Vagina (tissue), 2 donors: ENCODE data around the gene TULP4. TPM values are rescaled to one million over a fixed set of nuclear protein-coding genes. Genes with fewer than 3 reads are reported as not detected.
"Not testable (repeated sequence)": the region's sequence is repeated elsewhere in the genome, so short reads cannot be mapped to it uniquely, and the experiment has no call there.

ENCODE experiments used
- DNase-seq, 2 donors: peaks; one replicate each; pipeline ENCODE4 v3.0.0-alpha.2; 2017; ENCODE audit errors: extremely low spot score in 2 of 2
- H3K27ac ChIP-seq: fragments of 200-600 bp; sonication (generic); one replicate; pipeline ENCODE4 v1.5.1; 2019
- H3K27me3 ChIP-seq: fragments of 200-600 bp; sonication (generic); one replicate; pipeline ENCODE4 v1.5.1; 2019
- H3K36me3 ChIP-seq, 2 donors: fragments of 200-600 bp; sonication (generic); one replicate each; pipeline ENCODE4 v1.5.1; 2017 to 2019
- H3K4me1 ChIP-seq: fragments of 200-600 bp; sonication (generic); one replicate; pipeline ENCODE4 v1.5.1; 2019
- H3K4me3 ChIP-seq, 2 donors: fragments of 200-600 bp; sonication (generic); 1 replicate in 1 of 2; 2 replicates in 1 of 2; pipeline ENCODE4 v1.5.1; 2016 to 2019
- H3K9me3 ChIP-seq: fragments of 200-600 bp; sonication (generic); one replicate; pipeline ENCODE4 v1.5.1; 2019
- CTCF ChIP-seq, 3 experiments: fragments of 450-650 bp in 2 of 3; fragments of 200-600 bp in 1 of 3; sonication (generic) in 1 of 3; IDR thresholded peaks; one replicate each; pipeline ENCODE4 v1.5.1; 2017 to 2019; ENCODE audit warnings: antibody characterized with exemption in 3 of 3, mild to moderate bottlenecking in 2 of 3, moderate library complexity in 2 of 3
- POLR2A ChIP-seq, 2 donors: fragments of 450-650 bp; IDR thresholded peaks; one replicate each; pipeline ENCODE4 v1.6.1; 2017; ENCODE audit warnings: antibody characterized with exemption in 2 of 2, mild to moderate bottlenecking in 2 of 2, moderate library complexity in 2 of 2
- POLR2AphosphoS5 ChIP-seq, 2 donors: sonication (generic); formaldehyde crosslinking; IDR thresholded peaks; one replicate each; pipeline ENCODE4 v1.9.0; 2017; ENCODE audit warnings: antibody characterized with exemption in 2 of 2, mild to moderate bottlenecking in 2 of 2, low read depth in 1 of 2; ENCODE audit not compliant: insufficient read depth in 1 of 2
- intact Hi-C: fragments of 100-400 bp; cut with DNase I; formaldehyde crosslinking; loops from one replicate; pipeline ENCODE4 v1.15.1; 2023
- total RNA-seq: library from RNA; depleted of rRNA; stranded (reverse); fragments of >200 nt; gene quantifications from one replicate; pipeline ENCODE4 v1.2.3, GENCODE V29; 2016

Gene TULP4
- total RNA-seq, 1 donor from 2014 or later, result 79.8 TPM

- Histone ChIP-seq H3K27ac (no peak overlapping the region), H3K4me3 (no peak overlapping the region), H3K36me3 (peaks cover 0 to 6% of the 10 kb centered on the region in 2 donors), H3K9me3 (no peaks in the 10 kb centered on the region), H3K4me1 (no peaks in the 10 kb centered on the region), H3K27me3 (no peaks in the 10 kb centered on the region)
- no peak for DNase-seq
- intact Hi-C loops, result no loop called here
- TF ChIP-seq POLR2A (IDR thresholded peaks at IDR 0.05) (no peak), POLR2AphosphoS5 (IDR thresholded peaks at IDR 0.05; ENCODE audit: insufficient read depth in 1 of 2, low read depth in 1 of 2) (no peak), CTCF (IDR thresholded peaks at IDR 0.05) (no peak)
Measured at GRCh38 chr6:158465257-158465656, 153.0 kb downstream of the TULP4 start.

GRCh38 chr6:158465747-158466146, 153.5 kb downstream of the TULP4 start:
- H3K4me1 ChIP-seq, result no peaks in the 10 kb centered on the region
- H3K27me3 ChIP-seq, result no peaks in the 10 kb centered on the region
- no peaks in the 10 kb centered on the region for H3K9me3 ChIP-seq
- TF ChIP-seq CTCF (IDR thresholded peaks at IDR 0.05) (no peak), POLR2AphosphoS5 (IDR thresholded peaks at IDR 0.05; ENCODE audit: insufficient read depth in 1 of 2, low read depth in 1 of 2) (no peak), POLR2A (IDR thresholded peaks at IDR 0.05) (no peak)
- peaks cover 0 to 6% of the 10 kb centered on the region in 2 donors for H3K36me3 ChIP-seq
- no peak overlapping the region for H3K4me3 ChIP-seq
- no peak for DNase-seq
- H3K27ac ChIP-seq, result no peak overlapping the region
- intact Hi-C loops, result no loop called here

GRCh38 chr6:158467923-158468322, 155.7 kb downstream of the TULP4 start:
- no peak overlapping the region for H3K4me3 ChIP-seq
- no peaks in the 10 kb centered on the region for H3K4me1 ChIP-seq
- H3K36me3 ChIP-seq, result peaks cover 0 to 6% of the 10 kb centered on the region in 2 donors
- intact Hi-C loops, result no loop called here
- H3K27me3 ChIP-seq, result no peaks in the 10 kb centered on the region
- DNase-seq, result no peak
- TF ChIP-seq CTCF (IDR thresholded peaks at IDR 0.05) (no peak), POLR2AphosphoS5 (IDR thresholded peaks at IDR 0.05; ENCODE audit: insufficient read depth in 1 of 2, low read depth in 1 of 2) (no peak), POLR2A (IDR thresholded peaks at IDR 0.05) (no peak)
- no peaks in the 10 kb centered on the region for H3K9me3 ChIP-seq
- no peak overlapping the region for H3K27ac ChIP-seq

- intact Hi-C loops, result no loop called here
- Histone ChIP-seq H3K9me3 (no peaks in the 10 kb centered on the region), H3K27me3 (no peaks in the 10 kb centered on the region), H3K4me3 (no peak overlapping the region), H3K36me3 (peaks cover 0 to 6% of the 10 kb centered on the region in 2 donors), H3K27ac (no peak overlapping the region), H3K4me1 (no peaks in the 10 kb centered on the region)
- DNase-seq, result no peak
- TF ChIP-seq POLR2A (IDR thresholded peaks at IDR 0.05), result no peak
Measured at GRCh38 chr6:158468666-158469065, 156.4 kb downstream of the TULP4 start.

- not testable (repeated sequence) for H3K9me3 ChIP-seq, H3K36me3 ChIP-seq
Measured at GRCh38 chr6:158470023-158470422, 157.8 kb downstream of the TULP4 start.

GRCh38 chr6:158471339-158471738, 159.1 kb downstream of the TULP4 start:
- peaks cover 14% of the 10 kb centered on the region for H3K4me1 ChIP-seq
- H3K27ac ChIP-seq, result no peak overlapping the region
- DNase-seq, result no peak
- H3K36me3 ChIP-seq, result no peaks in the 10 kb centered on the region
- no peak overlapping the region for H3K4me3 ChIP-seq
- H3K27me3 ChIP-seq, result no peaks in the 10 kb centered on the region
- intact Hi-C loops, result no loop called here
- TF ChIP-seq CTCF (IDR thresholded peaks at IDR 0.05), result no peak
- TF ChIP-seq POLR2A (IDR thresholded peaks at IDR 0.05), result no peak
- TF ChIP-seq POLR2AphosphoS5 (IDR thresholded peaks at IDR 0.05; ENCODE audit: insufficient read depth in 1 of 2, low read depth in 1 of 2), result no peak
- H3K9me3 ChIP-seq, result no peaks in the 10 kb centered on the region

More at GRCh38 chr6:158470023-158470422, 157.8 kb downstream of the TULP4 start:
- intact Hi-C loops, H3K27ac ChIP-seq, DNase-seq, H3K27me3 ChIP-seq, H3K4me1 ChIP-seq, H3K4me3 ChIP-seq: not testable (repeated sequence)
